ENCODE results near the gene CTNND2.

The CTNND2 gene

GRCh38 chr5:11234501-11234911, 669.7 kb downstream of the CTNND2 start:
- no peak for TF ChIP-seq CTCF (IDR thresholded peaks at IDR 0.05; ENCODE audit: low read length, missing control alignments)
- DNase-seq (ENCODE audit: low read depth) = no peak
- H3K4me3 ChIP-seq (replicated peaks; ENCODE audit: low read depth, low read length) = no peak overlapping the region

GRCh38 chr5:11230890-11231289, 673.4 kb downstream of the CTNND2 start:
- H3K4me3 ChIP-seq (replicated peaks; ENCODE audit: low read depth, low read length) = no peak overlapping the region
- DNase-seq (ENCODE audit: low read depth) = no peak
- no peak for TF ChIP-seq CTCF (IDR thresholded peaks at IDR 0.05; ENCODE audit: low read length, missing control alignments)

GRCh38 chr5:11227064-11227463, 677.2 kb downstream of the CTNND2 start:
- no peak for TF ChIP-seq CTCF (IDR thresholded peaks at IDR 0.05; ENCODE audit: low read length, missing control alignments)
- H3K4me3 ChIP-seq (replicated peaks; ENCODE audit: low read depth, low read length) = no peak overlapping the region
- no peak for DNase-seq (ENCODE audit: low read depth)

- no peak overlapping the region for H3K4me3 ChIP-seq (replicated peaks; ENCODE audit: low read depth, low read length)
- no peak for TF ChIP-seq CTCF (IDR thresholded peaks at IDR 0.05; ENCODE audit: low read length, missing control alignments)
Observed at GRCh38 chr5:11224436-11225187, 679.6 kb downstream of the CTNND2 start.

GRCh38 chr5:11222169-11222568, 682.1 kb downstream of the CTNND2 start:
- H3K4me3 ChIP-seq (replicated peaks; ENCODE audit: low read depth, low read length) = no peak overlapping the region
- no peak for DNase-seq (ENCODE audit: low read depth)
- no peak for TF ChIP-seq CTCF (IDR thresholded peaks at IDR 0.05; ENCODE audit: low read length, missing control alignments)

More at GRCh38 chr5:11224436-11225187, 679.6 kb downstream of the CTNND2 start:
- DNase-seq (ENCODE audit: low read depth) = no peak

- H3K4me3 ChIP-seq (replicated peaks; ENCODE audit: low read depth, low read length) = no peak overlapping the region
- DNase-seq (ENCODE audit: low read depth) = no peak
- TF ChIP-seq CTCF (IDR thresholded peaks at IDR 0.05; ENCODE audit: low read length, missing control alignments) = no peak
Observed at GRCh38 chr5:11214864-11215644, 689.2 kb downstream of the CTNND2 start.
